HuH-7 (cell line): ENCODE results near the gene ATG7.
"Not testable (repeated sequence)": the region's sequence is repeated elsewhere in the genome, so short reads cannot be mapped to it uniquely, and the experiment has no call there.

Experiments used
- DNase-seq: peaks from one replicate; pipeline ENCODE4 v3.0.0; 2011; ENCODE audit warnings: low spot score

ATG7 gene

GRCh38 chr3:11510001-11510340, 237.8 kb downstream of the ATG7 start:
- no peak for DNase-seq

GRCh38 chr3:11510356-11510755, 238.2 kb downstream of the ATG7 start:
- no peak for DNase-seq

- DNase-seq: not testable (repeated sequence)
Observed at GRCh38 chr3:11511606-11512005, 239.4 kb downstream of the ATG7 start.

- not testable (repeated sequence) for DNase-seq
Observed at GRCh38 chr3:11513125-11513816, 241.1 kb downstream of the ATG7 start.

GRCh38 chr3:11513817-11514135, 241.6 kb downstream of the ATG7 start:
- DNase-seq: no peak

GRCh38 chr3:11514191-11514821, 242.1 kb downstream of the ATG7 start:
- DNase-seq: no peak

GRCh38 chr3:11517601-11518000, 245.4 kb downstream of the ATG7 start:
- no peak for DNase-seq

- no peak for DNase-seq
Observed at GRCh38 chr3:11521167-11521566, 249.0 kb downstream of the ATG7 start.

- no peak for DNase-seq
Observed at GRCh38 chr3:11522398-11522715, 250.2 kb downstream of the ATG7 start.

- no peak for DNase-seq
Observed at GRCh38 chr3:11522953-11523571, 250.9 kb downstream of the ATG7 start.

- DNase-seq: no peak
Observed at GRCh38 chr3:11523572-11524101, 251.4 kb downstream of the ATG7 start.

- DNase-seq: not testable (repeated sequence)
Observed at GRCh38 chr3:11526121-11526520, 253.9 kb downstream of the ATG7 start.

- DNase-seq: no peak
Observed at GRCh38 chr3:11529281-11529680, 257.1 kb downstream of the ATG7 start.

- no peak for DNase-seq
Observed at GRCh38 chr3:11530153-11530721, 258.0 kb downstream of the ATG7 start.

GRCh38 chr3:11532931-11533391, 260.8 kb downstream of the ATG7 start:
- DNase-seq: no peak

- DNase-seq: no peak
Observed at GRCh38 chr3:11534011-11534792, 262.0 kb downstream of the ATG7 start.

- no peak for DNase-seq
Observed at GRCh38 chr3:11534793-11535101, 262.6 kb downstream of the ATG7 start.

- no peak for DNase-seq
Observed at GRCh38 chr3:11535243-11535960, 263.2 kb downstream of the ATG7 start.

GRCh38 chr3:11536132-11536935, 264.1 kb downstream of the ATG7 start:
- no peak for DNase-seq

- no peak for DNase-seq
Observed at GRCh38 chr3:11536936-11537612, 264.9 kb downstream of the ATG7 start.
